SK-N-MC (cell line): ENCODE data around the gene SMYD1.

Source experiments
- EZH2 ChIP-seq: fragments of 200-600 bp; sonication (generic); IDR thresholded peaks from one replicate; pipeline ENCODE4 v1.6.1; 2017; ENCODE audit warnings: antibody characterized with exemption
- FOXP2 ChIP-seq: optimal IDR thresholded peaks from 2 replicates; pipeline ENCODE3; 2011; ENCODE audit warnings: mild to moderate bottlenecking, moderate library complexity; ENCODE audit not compliant: insufficient read depth; ENCODE audit errors: extremely low read length, control extremely low read depth
- POLR2AphosphoS5 ChIP-seq: IDR thresholded peaks from 2 replicates; pipeline ENCODE4 v1.6.1; 2012; ENCODE audit warnings: mild to moderate bottlenecking, low read depth, low read length, borderline replicate concordance

GRCh38 chr2:88097891-88098557 is 30.4 kb downstream of the SMYD1 start:
- no peak for TF ChIP-seq EZH2
- TF ChIP-seq POLR2AphosphoS5, result no peak
- TF ChIP-seq FOXP2, result no peak
